GM20431 (cell line): ENCODE data around the gene WFS1.

Experiments used
- in situ Hi-C: fragments of 300-500 bp; cut with MseI, MboI; formaldehyde crosslinking; loops from one replicate; pipeline ENCODE4 v1.15.0; 2020; ENCODE audit warnings: low sequenced_read_pairs; ENCODE audit not compliant: unreplicated experiment

WFS1 gene

GRCh38 chr4:6295495-6295894, 25.8 kb downstream of the WFS1 start:
- in situ Hi-C loops = no loop called here

GRCh38 chr4:6296026-6296425, 26.4 kb downstream of the WFS1 start:
- in situ Hi-C loops = no loop called here

- in situ Hi-C loops = no loop called here
Observed at GRCh38 chr4:6297266-6297815, 27.7 kb downstream of the WFS1 start.

- in situ Hi-C loops = no loop called here
Observed at GRCh38 chr4:6298035-6298434, 28.4 kb downstream of the WFS1 start.

- in situ Hi-C loops = no loop called here
Observed at GRCh38 chr4:6298852-6299251, 29.2 kb downstream of the WFS1 start.

- in situ Hi-C loops = no loop called here
Observed at GRCh38 chr4:6299875-6300274, 30.2 kb downstream of the WFS1 start.

- in situ Hi-C loops = no loop called here
Observed at GRCh38 chr4:6300359-6300758, 30.7 kb downstream of the WFS1 start.

- in situ Hi-C loops = no loop called here
Observed at GRCh38 chr4:6301051-6301731, 31.5 kb downstream of the WFS1 start.

- in situ Hi-C loops = no loop called here
Observed at GRCh38 chr4:6301732-6302442, 32.2 kb downstream of the WFS1 start.

- in situ Hi-C loops = no loop called here
Observed at GRCh38 chr4:6302869-6303268, 33.2 kb downstream of the WFS1 start.

- in situ Hi-C loops = no loop called here
Observed at GRCh38 chr4:6303943-6304342, 34.3 kb downstream of the WFS1 start.

GRCh38 chr4:6306299-6306698, 36.6 kb downstream of the WFS1 start:
- in situ Hi-C loops = no loop called here

GRCh38 chr4:6307230-6307629, 37.6 kb downstream of the WFS1 start:
- in situ Hi-C loops = no loop called here

GRCh38 chr4:6307891-6308290, 38.2 kb downstream of the WFS1 start:
- in situ Hi-C loops = no loop called here

GRCh38 chr4:6308899-6309643, 39.4 kb downstream of the WFS1 start:
- in situ Hi-C loops = no loop called here

GRCh38 chr4:6309777-6310176, 40.1 kb downstream of the WFS1 start:
- in situ Hi-C loops = no loop called here

GRCh38 chr4:6313216-6313615, 43.6 kb downstream of the WFS1 start:
- in situ Hi-C loops = no loop called here

- in situ Hi-C loops = no loop called here
Observed at GRCh38 chr4:6316461-6317003, 46.9 kb downstream of the WFS1 start.

- in situ Hi-C loops = no loop called here
Observed at GRCh38 chr4:6318206-6318605, 48.6 kb downstream of the WFS1 start.

GRCh38 chr4:6319530-6320150, 50.0 kb downstream of the WFS1 start:
- in situ Hi-C loops = no loop called here
